IPS-18c (cell line): ENCODE results near the gene CNP.
"Not testable (repeated sequence)": the region's sequence is repeated elsewhere in the genome, so short reads cannot be mapped to it uniquely, and the experiment has no call there.

Experiments
- H3K4me3 ChIP-seq: 2 replicates; pipeline ENCODE4 v1.7.0; 2013; ENCODE audit warnings: low read depth, mild to moderate bottlenecking, low read length, moderate library complexity; ENCODE audit not compliant: insufficient read depth
- H3K9me3 ChIP-seq: one replicate; pipeline ENCODE4 v1.6.1; 2013; ENCODE audit warnings: mild to moderate bottlenecking, low read length, moderate library complexity; ENCODE audit not compliant: control insufficient read depth, insufficient read depth

The CNP gene

GRCh38 chr17:42013740-42014139 is 47.1 kb downstream of the CNP start:
- H3K4me3 ChIP-seq, H3K9me3 ChIP-seq: not testable (repeated sequence)

- Histone ChIP-seq H3K4me3 (peak overlapping the region; percentile 97), H3K9me3 (no peaks in the 10 kb centered on the region)
These were observed 49.8 kb downstream of the CNP start for GRCh38 chr17:42016411-42016831.

GRCh38 chr17:42016941-42017865 is 50.6 kb downstream of the CNP start, which contains the start of gene DNAJC7:
DNAJC7 (minus strand) TSS chr17:42017439; CDS start chr17:42017416, 23 bp downstream.
- no peaks in the 10 kb centered on the region for H3K9me3 ChIP-seq

GRCh38 chr17:42017866-42018200 is 51.2 kb downstream of the CNP start:
- Histone ChIP-seq H3K9me3 (no peaks in the 10 kb centered on the region), H3K4me3 (peak overlapping the region; percentile 97)

More at GRCh38 chr17:42016941-42017865, 50.6 kb downstream of the CNP start, which contains the start of gene DNAJC7:
- peak within 1 kb of the TSS; percentile 97 for H3K4me3 ChIP-seq

- Histone ChIP-seq H3K9me3 (no peaks in the 10 kb centered on the region), H3K4me3 (peak overlapping the region; percentile 97)
These were observed 51.7 kb downstream of the CNP start for GRCh38 chr17:42018339-42018738.

GRCh38 chr17:42018988-42019387 is 52.4 kb downstream of the CNP start:
- H3K9me3 ChIP-seq = no peaks in the 10 kb centered on the region
- H3K4me3 ChIP-seq = no peak overlapping the region

- Histone ChIP-seq H3K9me3 (no peaks in the 10 kb centered on the region), H3K4me3 (peak within 1 kb of the TSS; percentile 93)
These were observed 53.2 kb downstream of the CNP start, which contains the start of gene NKIRAS2 for GRCh38 chr17:42019509-42020404. NKIRAS2 (plus strand) TSS chr17:42020090; CDS start chr17:42021578, 1,488 bp downstream.

- not testable (repeated sequence) for H3K4me3 ChIP-seq, H3K9me3 ChIP-seq
These were observed 54.2 kb downstream of the CNP start for GRCh38 chr17:42020845-42021244.

- no peak overlapping the region for H3K4me3 ChIP-seq
- H3K9me3 ChIP-seq = no peaks in the 10 kb centered on the region
These were observed 57.1 kb downstream of the CNP start for GRCh38 chr17:42023524-42024349.

GRCh38 chr17:42025191-42025579 is 58.6 kb downstream of the CNP start:
- no peak overlapping the region for H3K4me3 ChIP-seq

GRCh38 chr17:42025936-42026335 is 59.3 kb downstream of the CNP start:
- Histone ChIP-seq H3K9me3 (no peaks in the 10 kb centered on the region), H3K4me3 (no peak overlapping the region)

More at GRCh38 chr17:42025191-42025579, 58.6 kb downstream of the CNP start:
- no peaks in the 10 kb centered on the region for H3K9me3 ChIP-seq

- H3K9me3 ChIP-seq = no peaks in the 10 kb centered on the region
- H3K4me3 ChIP-seq = no peak overlapping the region
These were observed 60.4 kb downstream of the CNP start for GRCh38 chr17:42026857-42027589.
